Measurements from ENCODE around the gene TMEM151B. TPM values are rescaled to one million over a fixed set of nuclear protein-coding genes. Genes with fewer than 3 reads are reported as not detected.

Gene TMEM151B
- total and polyA plus RNA-seq, 2 experiments from 2014 or later, result 0.30 TPM

GRCh38 chr6:44237813-44238433, 32.3 kb upstream of the TMEM151B start:
- H3K27ac ChIP-seq, result peak overlapping the region; percentile 95
- TF ChIP-seq, protein P1, sequence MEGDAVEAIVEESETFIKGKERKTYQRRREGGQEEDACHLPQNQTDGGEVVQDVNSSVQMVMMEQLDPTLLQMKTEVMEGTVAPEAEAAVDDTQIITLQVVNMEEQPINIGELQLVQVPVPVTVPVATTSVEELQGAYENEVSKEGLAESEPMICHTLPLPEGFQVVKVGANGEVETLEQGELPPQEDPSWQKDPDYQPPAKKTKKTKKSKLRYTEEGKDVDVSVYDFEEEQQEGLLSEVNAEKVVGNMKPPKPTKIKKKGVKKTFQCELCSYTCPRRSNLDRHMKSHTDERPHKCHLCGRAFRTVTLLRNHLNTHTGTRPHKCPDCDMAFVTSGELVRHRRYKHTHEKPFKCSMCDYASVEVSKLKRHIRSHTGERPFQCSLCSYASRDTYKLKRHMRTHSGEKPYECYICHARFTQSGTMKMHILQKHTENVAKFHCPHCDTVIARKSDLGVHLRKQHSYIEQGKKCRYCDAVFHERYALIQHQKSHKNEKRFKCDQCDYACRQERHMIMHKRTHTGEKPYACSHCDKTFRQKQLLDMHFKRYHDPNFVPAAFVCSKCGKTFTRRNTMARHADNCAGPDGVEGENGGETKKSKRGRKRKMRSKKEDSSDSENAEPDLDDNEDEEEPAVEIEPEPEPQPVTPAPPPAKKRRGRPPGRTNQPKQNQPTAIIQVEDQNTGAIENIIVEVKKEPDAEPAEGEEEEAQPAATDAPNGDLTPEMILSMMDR (IDR thresholded peaks at IDR 0.05; ENCODE audit: poor library complexity), result peak; percentile 97
- no peak for TF ChIP-seq EZH2phosphoT487 (IDR thresholded peaks at IDR 0.05; ENCODE audit: low read depth, severe bottlenecking, unreplicated experiment)
- peak overlapping the region; percentile 85 for H2AFZ ChIP-seq
- WGBS (ENCODE audit: low lambda C conversion rate, missing lambda C conversion rate), result 3% methylated on average over 33 of the region's 42 CpGs
- no peaks in the 10 kb centered on the region for H3K9me3 ChIP-seq (ENCODE audit: low read depth)
- DNase-seq (ENCODE audit: low spot score), result peak; percentile 92
- peaks cover 24% of the 10 kb centered on the region for H3K4me1 ChIP-seq (ENCODE audit: insufficient read depth)
- no peaks in the 10 kb centered on the region for H3K27me3 ChIP-seq
- H3K36me3 ChIP-seq (replicated peaks; ENCODE audit: insufficient read depth, low read depth), result no peaks in the 10 kb centered on the region
- no peaks in the 10 kb centered on the region for H4K20me1 ChIP-seq (ENCODE audit: insufficient read depth, poor library complexity, severe bottlenecking)
- peak overlapping the region; percentile 89 for H3K4me2 ChIP-seq
- no peaks in the 10 kb centered on the region for H3K79me2 ChIP-seq
- H3K9me2 ChIP-seq (replicated peaks; ENCODE audit: insufficient read depth), result no peaks in the 10 kb centered on the region
- peak overlapping the region; percentile 35 for H3K4me3 ChIP-seq

DNA sequence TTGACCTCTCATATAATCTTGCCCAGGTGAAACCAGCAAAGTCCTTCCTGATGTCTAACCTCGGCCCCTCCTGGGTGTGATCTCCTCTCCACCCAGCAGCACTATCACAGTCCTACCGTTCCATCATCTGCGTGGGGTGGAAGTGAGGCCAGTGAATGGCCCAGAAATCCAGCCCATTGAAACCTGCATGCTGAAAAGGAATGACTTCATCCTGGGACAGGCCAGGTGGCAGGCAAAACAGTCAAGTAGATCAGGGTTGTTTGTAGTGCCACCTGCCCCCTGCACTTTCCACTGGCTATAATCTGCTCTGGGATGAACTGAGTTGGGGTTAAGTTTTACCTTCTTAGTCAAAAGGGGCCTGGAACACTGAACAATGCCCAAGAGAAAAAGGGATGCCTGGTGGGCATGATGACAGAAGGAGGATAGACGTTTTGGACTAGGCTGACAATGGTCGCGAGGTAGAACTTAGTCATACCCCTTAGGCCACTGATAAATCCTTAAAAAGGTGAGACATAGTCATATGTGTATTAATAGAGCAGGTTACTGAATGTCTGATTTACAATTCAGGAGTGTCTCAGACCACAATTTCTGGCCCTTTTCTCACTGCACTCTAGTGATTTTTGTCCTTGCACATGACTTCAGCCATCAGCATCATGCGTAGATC, 31.4 kb upstream of the TMEM151B start:
- H3K27ac ChIP-seq, result peak overlapping the region; percentile 95
- peak overlapping the region; percentile 89 for H3K4me2 ChIP-seq
- H2AFZ ChIP-seq, result no peak overlapping the region

GRCh38 chr6:44243345-44243744, 26.9 kb upstream of the TMEM151B start:
- 83% methylated on average over 7 of the region's 7 CpGs for WGBS (ENCODE audit: low lambda C conversion rate, missing lambda C conversion rate)
- DNase-seq (ENCODE audit: low spot score), result no peak
- Histone ChIP-seq H3K9me2 (replicated peaks; ENCODE audit: insufficient read depth) (no peaks in the 10 kb centered on the region), H3K4me3 (no peak overlapping the region), H3K9me3 (ENCODE audit: low read depth) (no peaks in the 10 kb centered on the region), H3K27ac (no peak overlapping the region), H3K4me1 (ENCODE audit: insufficient read depth) (peaks cover under 1% of the 10 kb centered on the region), H4K20me1 (ENCODE audit: insufficient read depth, poor library complexity, severe bottlenecking) (peaks cover 14% of the 10 kb centered on the region), H3K79me2 (peaks cover 14% of the 10 kb centered on the region), H3K4me2 (no peak overlapping the region), H3K27me3 (no peaks in the 10 kb centered on the region), H2AFZ (no peak overlapping the region), H3K36me3 (replicated peaks; ENCODE audit: insufficient read depth, low read depth) (no peaks in the 10 kb centered on the region)
- TF ChIP-seq EZH2phosphoT487 (IDR thresholded peaks at IDR 0.05; ENCODE audit: low read depth, severe bottlenecking, unreplicated experiment) (no peak), EZH2 (IDR thresholded peaks at IDR 0.05; ENCODE audit: borderline replicate concordance) (no peak)
- TF ChIP-seq, protein P1 (IDR thresholded peaks at IDR 0.05; ENCODE audit: poor library complexity), result no peak

More for the DNA sequence above, 31.4 kb upstream of the TMEM151B start:
- Histone ChIP-seq H3K9me3 (ENCODE audit: low read depth) (no peaks in the 10 kb centered on the region), H3K36me3 (replicated peaks; ENCODE audit: insufficient read depth, low read depth) (no peaks in the 10 kb centered on the region), H4K20me1 (ENCODE audit: insufficient read depth, poor library complexity, severe bottlenecking) (no peaks in the 10 kb centered on the region), H3K27me3 (no peaks in the 10 kb centered on the region), H3K9me2 (replicated peaks; ENCODE audit: insufficient read depth) (no peaks in the 10 kb centered on the region), H3K79me2 (no peaks in the 10 kb centered on the region), H3K4me3 (no peak overlapping the region), H3K4me1 (ENCODE audit: insufficient read depth) (peaks cover 22% of the 10 kb centered on the region)
- TF ChIP-seq EZH2 (IDR thresholded peaks at IDR 0.05; ENCODE audit: borderline replicate concordance), result no peak
- TF ChIP-seq EZH2phosphoT487 (IDR thresholded peaks at IDR 0.05; ENCODE audit: low read depth, severe bottlenecking, unreplicated experiment), result no peak
- TF ChIP-seq, protein P1 (IDR thresholded peaks at IDR 0.05; ENCODE audit: poor library complexity), result no peak
- WGBS (ENCODE audit: low lambda C conversion rate, missing lambda C conversion rate), result 84% methylated on average over 7 of the region's 7 CpGs
- no peak for DNase-seq (ENCODE audit: low spot score)
